B cell (primary cell): ENCODE data around the gene RNF212B. TPM values are rescaled to one million over a fixed set of nuclear protein-coding genes. Genes with fewer than 3 reads are reported as not detected.

Experiments used
- ATAC-seq: fragments of 200-7000 bp; cut with Tn5 transposase; one replicate; pipeline ENCODE4 v1.10.0; 2021; ENCODE audit warnings: low read depth, mild to moderate bottlenecking, moderate number of reproducible peaks, moderate library complexity
- CTCF ChIA-PET: fragments of 350-600 bp; sonication (Branson Sonifier 250); formaldehyde crosslinking; loops from one replicate; lab custom pipeline; 2021; ENCODE audit warnings: antibody characterized with exemption, inconsistent platforms; lab: Charles Lee
- POLR2A ChIA-PET: fragments of 350-600 bp; sonication (Branson Sonifier 250); formaldehyde crosslinking; loops from one replicate; lab custom pipeline; 2021; ENCODE audit warnings: antibody characterized with exemption; lab: Charles Lee
- DNase-seq: peaks from one replicate; pipeline ENCODE4 v3.0.0; 2013
- H2AFZ ChIP-seq: 2 replicates; pipeline ENCODE4 v1.6.1; 2012; ENCODE audit warnings: mild to moderate bottlenecking, low read depth, low read length; ENCODE audit not compliant: insufficient read depth, poor library complexity, severe bottlenecking
- H3K27ac ChIP-seq, 2 donors: 1 replicate in 1 of 2; 2 replicates in 1 of 2; pipeline ENCODE4 v1.5.1; 2012 to 2013; ENCODE audit warnings: low read length in 2 of 2, mild to moderate bottlenecking in 2 of 2, moderate library complexity in 1 of 2
- H3K27me3 ChIP-seq, 4 experiments: fragments of 200-600 bp in 1 of 4; sonication (generic) in 1 of 4; replicated peaks in 1 of 4; 1 replicate in 2 of 4; 2 replicates in 2 of 4; pipeline versions ENCODE4 v1.6.1 to v1.7.0; 2013 to 2016; ENCODE audit warnings: low read length in 3 of 4, mild to moderate bottlenecking in 2 of 4, mixed read lengths in 1 of 4, moderate library complexity in 1 of 4; ENCODE audit not compliant: insufficient read depth in 4 of 4, control insufficient read depth in 3 of 4; ENCODE audit errors: control extremely low read depth in 1 of 4
- H3K36me3 ChIP-seq, 2 experiments: replicated peaks in 1 of 2; 1 replicate in 1 of 2; 2 replicates in 1 of 2; pipeline versions ENCODE4 v1.6.1 to v1.7.1; 2013; ENCODE audit warnings: low read length in 1 of 2; ENCODE audit not compliant: insufficient read depth in 2 of 2, control insufficient read depth in 1 of 2; ENCODE audit errors: control extremely low read depth in 1 of 2, extremely low read depth in 1 of 2
- H3K4me1 ChIP-seq, 2 donors: fragments of 200-600 bp in 1 of 2; sonication (generic) in 1 of 2; 1 replicate in 1 of 2; 2 replicates in 1 of 2; pipeline versions ENCODE4 v1.5.1 to v1.6.1; 2013 to 2017; ENCODE audit warnings: low read length in 2 of 2; ENCODE audit not compliant: control insufficient read depth in 2 of 2, insufficient read depth in 2 of 2
- H3K4me2 ChIP-seq: replicated peaks from 2 replicates; pipeline ENCODE3; 2012; ENCODE audit warnings: mild to moderate bottlenecking, low read depth, low read length; ENCODE audit not compliant: poor library complexity, severe bottlenecking
- H3K4me3 ChIP-seq, 5 experiments: fragments of 200-600 bp in 1 of 5; sonication (generic) in 1 of 5; 1 replicate in 3 of 5; 2 replicates in 2 of 5; pipeline versions ENCODE4 v1.5.1 to v1.7.0; 2011 to 2016; ENCODE audit warnings: low read length in 4 of 5, mild to moderate bottlenecking in 4 of 5, low read depth in 2 of 5, control low read depth in 1 of 5, moderate library complexity in 1 of 5; ENCODE audit not compliant: insufficient read depth in 1 of 5; ENCODE audit errors: control extremely low read depth in 1 of 5, extremely low read depth in 1 of 5
- H3K79me2 ChIP-seq: fragments of 200-600 bp; sonication (generic); one replicate; pipeline ENCODE4 v1.6.0; 2016; ENCODE audit warnings: low read length; ENCODE audit not compliant: control insufficient read depth, insufficient read depth
- H3K9ac ChIP-seq: fragments of 200-600 bp; sonication (generic); 2 replicates; pipeline ENCODE4 v1.6.1; 2017; ENCODE audit warnings: mild to moderate bottlenecking, low read length, moderate library complexity
- H3K9me3 ChIP-seq, 3 donors: one replicate each; pipeline versions ENCODE4 v1.6.1 to v1.7.1; 2013; ENCODE audit warnings: low read length in 2 of 3; ENCODE audit not compliant: control insufficient read depth in 2 of 3, insufficient read depth in 1 of 3; ENCODE audit errors: control extremely low read depth in 1 of 3
- H4K20me1 ChIP-seq: 2 replicates; pipeline ENCODE4 v1.6.0; 2012; ENCODE audit warnings: mild to moderate bottlenecking, low read length; ENCODE audit not compliant: insufficient read depth, control insufficient read depth, poor library complexity, severe bottlenecking
- H3K27ac Mint-ChIP-seq: one replicate; pipeline ENCODE4 v1.8.0; 2021; ENCODE audit warnings: mixed read lengths
- H3K27me3 Mint-ChIP-seq: one replicate; pipeline ENCODE4 v1.8.0; 2021; ENCODE audit warnings: mixed read lengths
- H3K4me1 Mint-ChIP-seq: one replicate; pipeline ENCODE4 v1.8.0; 2021; ENCODE audit warnings: mixed read lengths
- H3K4me3 Mint-ChIP-seq: one replicate; pipeline ENCODE4 v1.8.0; 2021; ENCODE audit warnings: mixed read lengths
- H3K9me3 Mint-ChIP-seq: one replicate; pipeline ENCODE4 v1.8.0; 2022; ENCODE audit warnings: mixed read lengths; ENCODE audit not compliant: insufficient read depth
- CTCF ChIP-seq: fragments of 200-600 bp; IDR thresholded peaks from one replicate; pipeline ENCODE4 v1.8.0; 2022; ENCODE audit warnings: antibody characterized with exemption, mild to moderate bottlenecking
- EZH2 ChIP-seq: IDR thresholded peaks from 2 replicates; pipeline ENCODE4 v1.6.1; 2012; ENCODE audit warnings: borderline replicate concordance, low read depth, mild to moderate bottlenecking, moderate library complexity, low read length; ENCODE audit not compliant: insufficient read depth, poor library complexity, severe bottlenecking
- WGBS: methylation state at CpG from one replicate; pipeline ENCODE4 v1.1.5; 2013; ENCODE audit warnings: missing lambda C conversion rate; ENCODE audit not compliant: insufficient coverage; 5-methylcytosine and 5-hydroxymethylcytosine counted together
- intact Hi-C: fragments of 100-400 bp; cut with micrococcal nuclease; formaldehyde crosslinking; loops from one replicate; pipeline ENCODE4 v1.10.0; 2022
- polyA plus RNA-seq: library from polyadenylated mRNA; depleted of rRNA; stranded (reverse); fragments of >200 nt; gene quantifications from 2 replicates; pipeline ENCODE4 v1.2.3, GENCODE V29; 2012
- total RNA-seq, 2 donors: library from RNA; stranded (reverse); fragments of 120-200 nt in 1 of 2; gene quantifications; 1 replicate in 1 of 2; 2 replicates in 1 of 2; pipeline versions ENCODE4 v1.2.3 to v1.2.4, GENCODE V29; 2013 to 2022

The RNF212B gene
- total and polyA plus RNA-seq, 2 donors (not counting 1 experiment from before 2014, with no cell fraction given), result not detected

DNA sequence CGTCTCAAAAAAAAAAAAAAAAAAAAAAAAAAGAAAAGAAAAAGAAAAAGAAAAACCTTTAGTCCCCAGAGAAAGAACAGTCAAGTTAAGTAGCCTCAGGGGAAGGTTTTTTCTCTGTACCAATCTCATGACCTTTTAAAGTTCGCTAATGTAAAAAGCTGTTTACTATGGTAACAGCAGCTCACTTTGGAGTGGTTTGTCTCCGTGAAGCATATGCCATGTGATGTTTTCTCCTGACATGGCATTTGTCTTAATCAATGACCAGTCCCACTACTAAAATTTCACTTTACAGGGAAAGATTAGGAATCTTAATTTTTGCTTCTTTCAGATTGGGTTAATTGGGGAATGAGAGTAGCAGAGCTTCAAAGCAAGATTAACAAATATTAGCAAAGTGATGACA, 4.3 kb downstream of the RNF212B start:
- Histone ChIP-seq H3K4me3 (no peak overlapping the region), H3K27me3 (peaks cover 0 to 14% (median 2%) of the 10 kb centered on the region in 4 experiments), H3K36me3 (no peaks in the 10 kb centered on the region), H2AFZ (no peak overlapping the region), H3K4me1 (peaks cover 8% of the 10 kb centered on the region in 2 donors), H3K27ac (no peak overlapping the region), H4K20me1 (no peaks in the 10 kb centered on the region), H3K79me2 (no peaks in the 10 kb centered on the region), H3K9ac (no peak overlapping the region), H3K9me3 (peaks cover 0 to 5% (median 0%) of the 10 kb centered on the region in 3 donors), H3K4me2 (no peak overlapping the region)
- H3K9me3 Mint-ChIP-seq, result no peaks in the 10 kb centered on the region
- DNase-seq, result no peak
- H3K27ac Mint-ChIP-seq, result no peak overlapping the region
- no peak for ATAC-seq
- peaks cover 9% of the 10 kb centered on the region for H3K4me1 Mint-ChIP-seq
- no peak for TF ChIP-seq EZH2
- no peak for TF ChIP-seq CTCF
- WGBS, result no CpG with 5 or more reads among the region's 3 CpGs
- intact Hi-C loops, result no loop called here
- no peak overlapping the region for H3K4me3 Mint-ChIP-seq
- ChIA-PET POLR2A (no interaction called here), CTCF (interaction anchor here (0.7 to 1.5 kb wide), 2 partner anchors 20 to 1025 kb away, joined by 4 to 5 read pairs; no protein-coding TSS in a partner anchor)
- H3K27me3 Mint-ChIP-seq, result peaks cover 26% of the 10 kb centered on the region

- ChIA-PET POLR2A (no interaction called here), CTCF (interaction anchor here (1.5 kb wide), 1 partner anchor 19 kb away, joined by 4 read pairs; no protein-coding TSS in a partner anchor)
- Mint-ChIP-seq H3K4me3 (no peak overlapping the region), H3K27ac (no peak overlapping the region), H3K4me1 (peaks cover 5% of the 10 kb centered on the region), H3K9me3 (no peaks in the 10 kb centered on the region), H3K27me3 (peaks cover 17% of the 10 kb centered on the region)
- peaks cover 1 to 2% of the 10 kb centered on the region in 2 donors for H3K4me1 ChIP-seq
- H3K4me3 ChIP-seq, result no peak overlapping the region
- H3K27ac ChIP-seq, result no peak overlapping the region
- H3K9ac ChIP-seq, result no peak overlapping the region
- no peaks in the 10 kb centered on the region for H4K20me1 ChIP-seq
- no peaks in the 10 kb centered on the region for H3K36me3 ChIP-seq
- no peaks in the 10 kb centered on the region for H3K9me3 ChIP-seq
- 100% methylated on average over 2 of the region's 2 CpGs for WGBS
- no peak for DNase-seq
- H2AFZ ChIP-seq, result no peak overlapping the region
- intact Hi-C loops, result no loop called here
- no peak for TF ChIP-seq EZH2
- TF ChIP-seq CTCF, result no peak
- no peak for ATAC-seq
- no peaks in the 10 kb centered on the region for H3K79me2 ChIP-seq
- H3K4me2 ChIP-seq, result no peak overlapping the region
- H3K27me3 ChIP-seq, result peaks cover 0 to 6% (median 0%) of the 10 kb centered on the region in 4 experiments
Measured at GRCh38 chr14:23243066-23243465, 5.3 kb downstream of the RNF212B start.
